Right ventricle myocardium inferior (tissue), 1 donor: ENCODE data around the gene LOXL1. TPM values are rescaled to one million over a fixed set of nuclear protein-coding genes. Genes with fewer than 3 reads are reported as not detected.
A peak's percentile ranks its signal among the peaks of the same experiment; 100 is the strongest.

Experiments used
- ATAC-seq: fragments of 200-7000 bp; cut with Tn5 transposase; one replicate; pipeline ENCODE4 v1.9.1; 2020; ENCODE audit warnings: mild to moderate bottlenecking, moderate library complexity
- DNase-seq: peaks from one replicate; pipeline ENCODE4 v3.0.0; 2021; ENCODE audit errors: missing footprints
- intact Hi-C: fragments of 100-400 bp; cut with DNase I; formaldehyde crosslinking; loops from one replicate; pipeline ENCODE4 v1.11.0; 2022
- total RNA-seq: library from RNA; stranded (reverse); fragmentation: NEBNext Ultra II Directional; extraction: Animal tissue kit (Norgen Biotek cat#: 25700); gene quantifications from one replicate; pipeline ENCODE4 v1.2.1, GENCODE V29; 2021
- donor health status: DM: no; HTN: yes; CAD: no; lungs with severe emphysema.

Gene LOXL1
- total RNA-seq, 1 donor from 2014 or later = 15.9 TPM

- intact Hi-C loops = no loop called here
- ATAC-seq (peak; percentile 90), DNase-seq (peak; percentile 91)
These were observed 56.1 kb downstream of the LOXL1 start for GRCh38 chr15:73982222-73982962.

DNA sequence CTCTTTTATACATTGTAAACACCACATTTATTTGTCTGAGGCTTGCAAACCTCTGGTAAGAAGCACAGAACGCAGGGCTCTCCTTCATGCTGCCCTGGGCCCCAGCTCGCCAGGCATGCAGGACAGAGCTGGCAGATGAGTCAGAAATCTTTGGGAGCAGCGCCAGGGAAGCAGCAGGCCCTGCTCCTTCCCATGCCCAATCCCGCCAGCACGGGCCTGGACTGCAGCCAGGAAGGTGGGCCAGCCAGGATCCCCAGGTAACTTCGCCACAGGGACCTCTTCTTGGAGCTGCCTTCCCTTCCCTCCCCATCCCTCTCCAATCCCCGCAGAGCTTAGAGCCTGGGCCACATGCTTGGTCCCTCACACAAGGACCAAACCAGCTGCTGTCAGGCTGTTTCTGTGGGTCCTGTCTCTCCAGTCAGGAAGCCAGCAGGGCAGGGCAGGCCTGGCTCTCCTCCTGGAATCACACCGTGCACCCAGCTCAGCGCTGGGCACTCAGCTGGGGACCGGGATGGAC, 57.0 kb downstream of the LOXL1 start:
- DNase-seq = no peak
- intact Hi-C loops = no loop called here
- peak; percentile 60 for ATAC-seq

GRCh38 chr15:73983773-73984172, 57.5 kb downstream of the LOXL1 start:
- ATAC-seq (no peak), DNase-seq (no peak)
- intact Hi-C loops = no loop called here

DNA sequence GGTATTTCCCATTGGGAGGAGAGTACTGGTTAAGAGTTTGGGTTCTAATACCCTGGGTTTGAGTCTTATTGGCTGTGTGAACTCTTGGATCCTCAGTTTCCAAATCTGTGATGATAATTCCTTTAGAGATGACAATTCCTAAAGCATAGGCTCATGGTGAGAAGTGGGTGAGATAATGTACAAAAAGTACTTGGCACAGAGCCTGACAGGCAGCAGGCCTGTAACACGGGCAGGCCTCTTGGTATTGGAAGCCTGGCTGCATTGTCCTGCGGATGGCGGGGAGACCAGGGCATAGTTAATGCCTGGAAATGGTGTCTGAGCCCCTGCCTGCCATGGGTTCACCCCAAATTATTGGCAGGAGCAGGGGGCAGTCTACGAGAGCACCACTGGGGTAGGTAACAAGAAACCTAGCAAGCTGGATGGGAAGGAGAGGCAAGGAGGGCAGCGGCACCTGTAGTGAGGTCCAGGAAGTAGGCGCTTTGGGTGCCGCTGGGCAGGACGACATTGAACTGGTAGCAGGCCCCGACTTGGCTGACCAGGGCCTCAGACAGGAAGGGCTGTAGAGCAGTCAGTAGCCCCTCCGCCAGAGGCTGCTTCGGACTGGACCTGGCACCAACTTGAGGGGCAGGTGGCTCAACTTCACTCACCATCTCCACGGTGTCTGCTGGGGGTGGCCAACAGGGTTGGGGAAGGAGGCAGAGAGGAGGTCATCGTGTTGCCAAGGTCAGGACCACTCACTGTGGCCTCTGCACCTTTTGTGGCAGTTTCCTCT, 58.1 kb downstream of the LOXL1 start:
- DNase-seq = no peak
- ATAC-seq = no peak
- intact Hi-C loops = no loop called here

DNA sequence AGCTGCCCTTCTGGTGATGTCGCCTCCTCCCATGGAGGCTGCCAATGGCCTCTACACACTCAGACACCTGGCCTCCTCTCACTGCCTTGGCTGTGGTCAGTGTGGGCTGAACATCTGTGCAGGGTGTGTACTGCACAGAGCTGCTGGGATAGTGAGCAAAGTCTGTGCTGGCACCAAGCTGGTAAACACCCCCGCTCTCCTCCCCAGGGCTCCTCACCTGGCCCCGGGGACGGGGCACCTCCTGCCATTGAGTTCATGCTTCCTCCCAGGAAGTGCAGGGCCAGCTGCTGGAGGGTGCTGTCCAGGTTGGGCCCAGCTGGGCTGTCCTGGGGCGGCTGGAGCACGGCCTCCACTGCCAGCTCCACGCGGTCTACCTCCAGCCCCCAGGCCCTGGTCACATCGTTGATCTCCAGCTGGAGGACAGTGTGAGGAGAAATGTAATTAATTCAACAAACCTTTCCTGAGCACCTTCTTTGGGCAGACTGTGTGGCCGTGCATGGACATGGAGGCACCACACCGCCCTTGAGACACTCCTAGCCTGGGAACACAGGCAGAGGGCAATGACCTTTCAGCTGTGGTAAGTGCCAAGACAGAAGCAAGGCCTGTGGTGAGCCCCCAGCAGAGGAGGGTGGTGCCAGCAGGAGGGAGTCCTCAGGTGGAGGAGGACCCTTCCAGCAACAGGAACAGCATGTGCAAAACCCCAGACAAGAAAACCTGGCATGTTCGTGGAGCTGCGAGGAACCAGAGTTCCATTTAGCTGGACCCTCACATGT, 59.0 kb downstream of the LOXL1 start:
- intact Hi-C loops = no loop called here
- ATAC-seq (no peak), DNase-seq (no peak)

GRCh38 chr15:73986055-73986775, 60.0 kb downstream of the LOXL1 start:
- DNase-seq (no peak), ATAC-seq (no peak)
- intact Hi-C loops = no loop called here

GRCh38 chr15:73986776-73987056, 60.5 kb downstream of the LOXL1 start:
- intact Hi-C loops = no loop called here
- DNase-seq (no peak), ATAC-seq (no peak)

GRCh38 chr15:73987250-73987649, 61.0 kb downstream of the LOXL1 start:
- intact Hi-C loops = no loop called here
- no peak for ATAC-seq
- no peak for DNase-seq

DNA sequence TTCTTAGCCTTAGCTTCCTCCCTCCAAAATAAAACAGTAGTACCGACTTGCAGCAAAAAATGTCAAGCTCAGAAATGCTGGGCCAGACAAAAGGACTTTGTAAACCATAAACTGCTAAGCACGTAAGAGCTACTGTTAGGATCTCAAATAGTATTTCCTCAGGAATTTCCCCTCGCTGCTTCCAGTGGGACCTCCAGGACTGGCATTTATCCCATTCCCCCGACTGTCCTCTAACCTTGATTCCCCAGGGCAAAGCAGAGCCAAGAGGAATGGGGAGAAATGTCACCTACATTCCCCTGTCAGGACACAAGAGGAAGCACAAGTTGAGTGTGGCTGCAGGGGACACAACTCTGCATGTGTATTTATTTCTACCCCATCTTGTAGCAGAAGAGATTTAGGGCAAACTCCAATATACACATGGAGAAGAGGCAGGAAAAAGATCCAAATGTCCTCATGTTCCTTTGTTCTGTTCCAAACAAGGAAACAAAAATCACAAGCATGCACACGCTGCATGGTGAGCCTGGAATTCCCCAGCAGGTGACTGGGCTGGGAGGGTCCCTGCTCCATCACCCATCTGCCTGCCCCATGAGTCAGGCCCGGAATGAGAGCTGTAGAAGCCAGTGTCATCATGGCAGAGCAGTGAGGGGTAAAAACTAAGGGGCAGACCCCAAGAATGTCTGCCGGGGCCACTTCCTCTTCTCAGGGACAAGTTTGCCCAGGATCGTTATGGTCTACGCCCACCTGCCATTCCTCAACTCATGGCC, 61.6 kb downstream of the LOXL1 start:
- ATAC-seq (no peak), DNase-seq (no peak)
- intact Hi-C loops = no loop called here

DNA sequence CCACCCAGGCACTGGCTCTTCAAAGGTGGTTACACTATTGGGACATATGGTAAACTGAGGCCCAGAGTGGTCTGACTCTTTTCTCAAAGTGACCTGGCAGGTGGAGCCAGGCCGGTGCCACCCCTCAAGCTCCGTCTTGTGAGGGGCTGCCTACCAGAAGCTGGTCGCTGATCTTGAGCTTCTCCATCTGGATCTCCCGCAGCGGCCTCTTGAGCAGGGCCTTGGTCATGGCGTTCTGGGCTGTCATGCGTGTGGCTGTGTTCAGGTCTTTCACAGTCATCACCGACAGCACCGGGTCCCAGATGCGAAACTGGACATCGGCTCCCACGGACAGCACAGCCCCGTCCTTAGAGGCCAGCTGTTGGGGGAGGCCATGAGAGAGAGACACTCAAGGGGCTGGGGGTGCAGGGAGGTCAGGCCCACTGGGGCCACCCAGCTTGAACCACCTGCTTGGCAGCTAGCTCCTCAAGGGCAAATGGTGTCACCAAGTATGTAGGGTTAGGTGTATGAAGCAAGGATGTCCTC, 62.2 kb downstream of the LOXL1 start:
- no peak for DNase-seq
- intact Hi-C loops = no loop called here
- ATAC-seq = no peak

DNA sequence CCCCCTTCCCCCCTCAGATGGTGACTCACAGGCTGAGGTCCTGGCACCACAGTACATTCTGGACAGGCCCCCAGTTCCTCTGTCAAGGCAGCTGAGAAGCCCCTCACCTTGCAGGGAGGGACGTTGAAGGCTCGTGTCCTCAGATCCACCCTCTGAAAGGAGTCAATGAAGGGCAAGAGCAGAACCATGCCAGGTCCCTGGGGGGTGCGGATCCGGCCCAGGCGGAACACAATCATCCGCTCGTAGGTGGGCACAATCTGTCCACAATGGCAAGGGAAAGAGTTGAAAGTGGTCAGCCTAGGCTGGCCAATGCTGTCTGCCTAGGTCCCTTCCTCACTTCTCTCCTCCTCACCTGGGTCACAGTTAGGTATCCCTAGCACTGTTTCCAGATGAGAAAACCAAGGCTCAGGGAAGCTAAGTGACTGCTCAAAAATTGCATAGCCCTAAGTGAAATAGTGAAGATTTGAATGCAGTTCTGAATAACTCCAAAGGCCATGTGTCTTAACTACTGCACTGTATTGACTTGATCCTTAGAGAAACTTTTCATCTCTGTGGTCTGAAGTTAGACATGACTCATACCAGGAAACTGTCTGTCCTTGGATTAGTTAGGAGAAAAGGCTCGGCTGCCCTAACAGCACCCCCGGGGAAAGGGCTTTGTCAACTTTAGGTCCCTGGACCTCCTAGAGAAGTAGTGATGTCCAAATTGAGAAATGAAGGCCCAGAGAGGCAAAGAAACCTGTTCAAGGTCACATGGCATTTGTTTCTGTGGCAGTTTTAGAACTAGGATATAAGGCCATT, 62.9 kb downstream of the LOXL1 start:
- DNase-seq (no peak), ATAC-seq (no peak)
- intact Hi-C loops = no loop called here

- DNase-seq (no peak), ATAC-seq (no peak)
- intact Hi-C loops = loop anchor here (5.0 kb wide), 1 partner anchor 57 kb away; no protein-coding TSS in a partner anchor
These were observed 64.2 kb downstream of the LOXL1 start for GRCh38 chr15:73990250-73991005.

GRCh38 chr15:73991260-73991659, 65.0 kb downstream of the LOXL1 start:
- intact Hi-C loops = loop anchor here (5.0 kb wide), 1 partner anchor 56 kb away; no protein-coding TSS in a partner anchor

GRCh38 chr15:73991726-73992593, 65.7 kb downstream of the LOXL1 start, which contains the start of gene STOML1:
STOML1 (minus strand) TSS chr15:73992295; CDS start chr15:73992223, 72 bp downstream.
- intact Hi-C loops = loop anchor here (5.0 kb wide), 1 partner anchor 55 kb away; no protein-coding TSS in a partner anchor

More at GRCh38 chr15:73991260-73991659, 65.0 kb downstream of the LOXL1 start:
- ATAC-seq (peak; percentile 78), DNase-seq (peak; percentile 92)

GRCh38 chr15:73992594-73992898, 66.3 kb downstream of the LOXL1 start:
- intact Hi-C loops = loop anchor here (5.0 kb wide), 1 partner anchor 55 kb away; no protein-coding TSS in a partner anchor
- no peak for ATAC-seq
- no peak for DNase-seq

More at GRCh38 chr15:73991726-73992593, 65.7 kb downstream of the LOXL1 start, which contains the start of gene STOML1:
- DNase-seq = peak; percentile 98
- ATAC-seq = peak; percentile 93
